OCI-LY7 (cell line): Measurements from ENCODE around the gene ERMAP. TPM values are rescaled to one million over a fixed set of nuclear protein-coding genes. Genes with fewer than 3 reads are reported as not detected.

ENCODE experiments used
- BruUV-seq: library from RNA; stranded (reverse); fragments of 400-500 nt; replicated peaks from 2 replicates; lab custom pipeline; 2021; lab: Mats Ljungman, UMichigan
- CTCF ChIA-PET: fragments of 300-600 bp; sonication (Branson Sonifier 250); formaldehyde crosslinking; loops from one replicate; lab custom pipeline; 2022; ENCODE audit warnings: antibody characterized with exemption; ENCODE audit not compliant: unreplicated experiment; lab: Charles Lee
- POLR2A ChIA-PET: fragments of 300-600 bp; sonication (Branson Sonifier 250); formaldehyde crosslinking; loops from one replicate; lab custom pipeline; 2022; ENCODE audit warnings: antibody characterized with exemption; lab: Charles Lee
- DNase-seq: peaks from one replicate; pipeline ENCODE4 v3.0.0-alpha.2; 2015; ENCODE audit warnings: low spot score
- H2AFZ ChIP-seq: fragments of 200-600 bp; sonication (generic), shearing (Covaris generic); 2 replicates; pipeline ENCODE4 v1.6.1; 2014; ENCODE audit warnings: mild to moderate bottlenecking, antibody characterized with exemption, low read length, moderate library complexity
- H3K27ac ChIP-seq: fragments of 200-600 bp; sonication (generic); 2 replicates; pipeline ENCODE4 v1.5.1; 2014; ENCODE audit warnings: mixed run types, low read depth, mild to moderate bottlenecking, moderate library complexity, low read length, inconsistent platforms; ENCODE audit not compliant: poor library complexity, severe bottlenecking
- H3K36me3 ChIP-seq: fragments of 200-600 bp; sonication (generic); 2 replicates; pipeline ENCODE4 v1.6.1; 2014; ENCODE audit warnings: mild to moderate bottlenecking, antibody characterized with exemption, low read length, moderate library complexity, mixed read lengths; ENCODE audit not compliant: insufficient read depth
- H3K4me1 ChIP-seq: fragments of 200-600 bp; sonication (generic); 2 replicates; pipeline ENCODE4 v1.5.1; 2014; ENCODE audit warnings: mild to moderate bottlenecking, low read length; ENCODE audit not compliant: insufficient read depth, poor library complexity, severe bottlenecking
- H3K4me2 ChIP-seq: fragments of 200-600 bp; sonication (generic); 2 replicates; pipeline ENCODE4 v1.6.1; 2014; ENCODE audit warnings: mild to moderate bottlenecking, low read length
- H3K4me3 ChIP-seq: fragments of 200-600 bp; sonication (generic); 2 replicates; pipeline ENCODE4 v1.5.1; 2014; ENCODE audit warnings: mild to moderate bottlenecking, low read depth, low read length; ENCODE audit not compliant: poor library complexity, severe bottlenecking
- H3K79me2 ChIP-seq: fragments of 200-600 bp; sonication (generic); 2 replicates; pipeline ENCODE4 v1.6.1; 2016; ENCODE audit warnings: low read depth, mild to moderate bottlenecking, low read length, moderate library complexity, mixed read lengths; ENCODE audit not compliant: insufficient read depth
- H3K9me2 ChIP-seq: fragments of 200-600 bp; sonication (generic); 2 replicates; pipeline ENCODE4 v1.6.1; 2016; ENCODE audit warnings: mild to moderate bottlenecking, low read length, mixed read lengths; ENCODE audit not compliant: insufficient read depth
- H3K9me3 ChIP-seq: fragments of 200-600 bp; sonication (generic); 2 replicates; pipeline ENCODE4 v1.6.1; 2014; ENCODE audit warnings: mild to moderate bottlenecking, mixed run types, low read length, mixed read lengths
- H4K20me1 ChIP-seq: fragments of 200-600 bp; sonication (generic); 2 replicates; pipeline ENCODE4 v1.6.1; 2014; ENCODE audit warnings: mild to moderate bottlenecking, antibody characterized with exemption, low read length, moderate library complexity, mixed read lengths; ENCODE audit not compliant: insufficient read depth
- EZH2phosphoT487 ChIP-seq: fragments of 200-600 bp; sonication (generic); IDR thresholded peaks from 2 replicates; pipeline ENCODE4 v1.6.1; 2018; ENCODE audit warnings: low read depth, borderline replicate concordance, mild to moderate bottlenecking, mixed run types, antibody characterized with exemption, low read length, moderate library complexity, mixed read lengths
- intact Hi-C: fragments of 100-400 bp; cut with micrococcal nuclease; formaldehyde crosslinking; loops from one replicate; pipeline ENCODE4 v1.10.0; 2022; ENCODE audit not compliant: unreplicated experiment
- total RNA-seq, 2 experiments: library from RNA; depleted of rRNA in 1 of 2; stranded (reverse); fragments of >200 nt in 1 of 2; shearing (Covaris generic) in 1 of 2; gene quantifications; 2 replicates each; pipeline ENCODE4 v1.2.3, GENCODE V29; 2014 to 2022
- TF ChIP-seq, protein P1 (sequence below): fragments of 200-600 bp; sonication (generic); conservative IDR thresholded peaks from 2 replicates; pipeline ENCODE4 v1.5.1; 2014; ENCODE audit warnings: mild to moderate bottlenecking, antibody characterized with exemption, low read length, moderate library complexity, mixed read lengths

Gene ERMAP
- total RNA-seq, 2 experiments from 2014 or later: 2.7 to 5.1 TPM

GRCh38 chr1:42887366-42887765 is 70.4 kb downstream of the ERMAP start:
- intact Hi-C loops: no loop called here
- ChIA-PET CTCF (no interaction called here), POLR2A (no interaction called here)
- no peaks in the 10 kb centered on the region for H3K79me2 ChIP-seq
- TF ChIP-seq EZH2phosphoT487: no peak
- TF ChIP-seq, protein P1, sequence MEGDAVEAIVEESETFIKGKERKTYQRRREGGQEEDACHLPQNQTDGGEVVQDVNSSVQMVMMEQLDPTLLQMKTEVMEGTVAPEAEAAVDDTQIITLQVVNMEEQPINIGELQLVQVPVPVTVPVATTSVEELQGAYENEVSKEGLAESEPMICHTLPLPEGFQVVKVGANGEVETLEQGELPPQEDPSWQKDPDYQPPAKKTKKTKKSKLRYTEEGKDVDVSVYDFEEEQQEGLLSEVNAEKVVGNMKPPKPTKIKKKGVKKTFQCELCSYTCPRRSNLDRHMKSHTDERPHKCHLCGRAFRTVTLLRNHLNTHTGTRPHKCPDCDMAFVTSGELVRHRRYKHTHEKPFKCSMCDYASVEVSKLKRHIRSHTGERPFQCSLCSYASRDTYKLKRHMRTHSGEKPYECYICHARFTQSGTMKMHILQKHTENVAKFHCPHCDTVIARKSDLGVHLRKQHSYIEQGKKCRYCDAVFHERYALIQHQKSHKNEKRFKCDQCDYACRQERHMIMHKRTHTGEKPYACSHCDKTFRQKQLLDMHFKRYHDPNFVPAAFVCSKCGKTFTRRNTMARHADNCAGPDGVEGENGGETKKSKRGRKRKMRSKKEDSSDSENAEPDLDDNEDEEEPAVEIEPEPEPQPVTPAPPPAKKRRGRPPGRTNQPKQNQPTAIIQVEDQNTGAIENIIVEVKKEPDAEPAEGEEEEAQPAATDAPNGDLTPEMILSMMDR: no peak
- no TSS peak for BruUV-seq
- no peak overlapping the region for H3K4me3 ChIP-seq
- H3K9me3 ChIP-seq: no peaks in the 10 kb centered on the region
- no peaks in the 10 kb centered on the region for H4K20me1 ChIP-seq
- H3K4me1 ChIP-seq: no peaks in the 10 kb centered on the region
- H3K4me2 ChIP-seq: no peak overlapping the region
- no peak for DNase-seq
- H3K36me3 ChIP-seq: no peaks in the 10 kb centered on the region
- no peaks in the 10 kb centered on the region for H3K9me2 ChIP-seq
- no peak overlapping the region for H3K27ac ChIP-seq
- no peak overlapping the region for H2AFZ ChIP-seq

DNA sequence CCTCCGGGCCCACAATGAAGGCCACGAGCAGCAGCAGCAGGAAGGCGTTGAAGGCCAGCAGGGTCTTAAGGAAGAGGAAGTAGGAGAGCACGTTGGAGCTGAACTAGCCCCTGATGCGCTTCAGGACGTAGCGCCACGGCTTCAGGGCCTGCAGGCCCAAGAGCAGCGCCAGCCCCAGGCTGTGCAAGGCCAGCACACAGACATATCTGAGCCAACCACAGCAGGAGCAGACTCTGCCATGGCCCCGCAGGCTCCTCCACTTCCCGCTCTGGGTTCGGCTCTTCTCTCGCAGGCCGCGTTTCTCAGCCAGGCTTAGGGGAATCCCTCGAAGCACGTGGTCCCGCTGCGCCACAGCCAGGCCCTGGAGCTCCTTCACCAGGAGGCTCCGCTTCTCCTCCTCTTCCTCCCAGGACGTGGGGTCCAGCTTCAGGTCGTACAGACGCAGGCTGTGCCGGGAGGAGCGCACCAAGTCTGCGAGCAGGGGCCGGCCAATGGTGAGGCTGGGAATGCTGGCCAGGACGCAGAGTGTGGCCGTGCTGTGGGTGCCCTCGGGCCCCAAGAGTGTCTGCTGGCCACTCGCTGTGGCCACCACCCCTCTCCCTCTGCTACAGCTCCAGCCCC is 71.2 kb downstream of the ERMAP start:
- H3K9me3 ChIP-seq: no peaks in the 10 kb centered on the region
- no peak overlapping the region for H3K27ac ChIP-seq
- no peaks in the 10 kb centered on the region for H3K4me1 ChIP-seq
- no peak for DNase-seq
- no peaks in the 10 kb centered on the region for H3K79me2 ChIP-seq
- CTCF ChIA-PET: no interaction called here
- no peaks in the 10 kb centered on the region for H3K9me2 ChIP-seq
- H3K36me3 ChIP-seq: no peaks in the 10 kb centered on the region
- H3K4me3 ChIP-seq: no peak overlapping the region
- intact Hi-C loops: no loop called here
- no peaks in the 10 kb centered on the region for H4K20me1 ChIP-seq
- no peak overlapping the region for H3K4me2 ChIP-seq
- TF ChIP-seq EZH2phosphoT487: no peak
- TF ChIP-seq, protein P1: no peak
- no TSS peak for BruUV-seq
- no peak overlapping the region for H2AFZ ChIP-seq
- POLR2A ChIA-PET: no interaction called here

- Histone ChIP-seq H3K27ac (no peak overlapping the region), H3K79me2 (no peaks in the 10 kb centered on the region), H3K9me3 (no peaks in the 10 kb centered on the region), H3K4me2 (no peak overlapping the region), H2AFZ (no peak overlapping the region), H4K20me1 (no peaks in the 10 kb centered on the region), H3K4me1 (no peaks in the 10 kb centered on the region), H3K4me3 (no peak overlapping the region), H3K36me3 (no peaks in the 10 kb centered on the region), H3K9me2 (no peaks in the 10 kb centered on the region)
- BruUV-seq: no TSS peak
- intact Hi-C loops: no loop called here
- CTCF ChIA-PET: no interaction called here
- no peak for DNase-seq
- POLR2A ChIA-PET: interaction anchor here (0.7 kb wide), 1 partner anchor 11 kb away, joined by 3 read pairs; no protein-coding TSS in a partner anchor
- no peak for TF ChIP-seq EZH2phosphoT487
- TF ChIP-seq, protein P1: no peak
These were observed 72.3 kb downstream of the ERMAP start for GRCh38 chr1:42889264-42889663.
